ENCODE data around the gene STOML1. TPM values are rescaled to one million over a fixed set of nuclear protein-coding genes. Genes with fewer than 3 reads are reported as not detected.

Gene STOML1
- total RNA-seq, 4 donors from 2014 or later: 15.3 to 42.1 (median 30.1) TPM

DNA sequence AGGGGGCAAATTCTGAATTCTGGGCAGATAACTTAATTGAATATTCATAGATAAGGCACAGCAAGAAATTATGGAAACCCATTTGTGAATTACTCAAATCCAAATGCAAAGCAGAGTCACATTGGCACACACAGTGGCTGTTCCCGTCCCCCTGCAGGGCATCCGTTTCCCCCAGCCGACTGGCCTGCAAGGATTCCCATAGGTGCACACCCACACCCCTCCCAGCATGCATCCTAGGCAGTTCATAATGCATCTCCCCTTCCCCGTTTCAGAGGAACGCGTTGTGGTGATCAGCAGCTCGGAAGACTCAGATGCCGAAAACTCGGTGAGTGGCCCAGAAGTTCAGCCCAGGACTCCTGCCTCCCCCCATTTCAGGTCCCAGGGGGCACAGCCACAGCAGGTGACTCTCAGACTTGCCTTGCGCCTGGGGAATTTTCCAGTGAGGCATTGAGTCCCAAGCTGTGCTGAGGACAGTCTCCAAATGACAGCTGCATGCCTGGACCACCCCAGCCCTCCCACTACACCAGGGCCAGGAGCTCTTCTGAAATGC is 42.2 kb upstream of the STOML1 start:
- TF ChIP-seq, protein P1, sequence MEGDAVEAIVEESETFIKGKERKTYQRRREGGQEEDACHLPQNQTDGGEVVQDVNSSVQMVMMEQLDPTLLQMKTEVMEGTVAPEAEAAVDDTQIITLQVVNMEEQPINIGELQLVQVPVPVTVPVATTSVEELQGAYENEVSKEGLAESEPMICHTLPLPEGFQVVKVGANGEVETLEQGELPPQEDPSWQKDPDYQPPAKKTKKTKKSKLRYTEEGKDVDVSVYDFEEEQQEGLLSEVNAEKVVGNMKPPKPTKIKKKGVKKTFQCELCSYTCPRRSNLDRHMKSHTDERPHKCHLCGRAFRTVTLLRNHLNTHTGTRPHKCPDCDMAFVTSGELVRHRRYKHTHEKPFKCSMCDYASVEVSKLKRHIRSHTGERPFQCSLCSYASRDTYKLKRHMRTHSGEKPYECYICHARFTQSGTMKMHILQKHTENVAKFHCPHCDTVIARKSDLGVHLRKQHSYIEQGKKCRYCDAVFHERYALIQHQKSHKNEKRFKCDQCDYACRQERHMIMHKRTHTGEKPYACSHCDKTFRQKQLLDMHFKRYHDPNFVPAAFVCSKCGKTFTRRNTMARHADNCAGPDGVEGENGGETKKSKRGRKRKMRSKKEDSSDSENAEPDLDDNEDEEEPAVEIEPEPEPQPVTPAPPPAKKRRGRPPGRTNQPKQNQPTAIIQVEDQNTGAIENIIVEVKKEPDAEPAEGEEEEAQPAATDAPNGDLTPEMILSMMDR (IDR thresholded peaks at IDR 0.05): no peak
- TF ChIP-seq POLR2A (IDR thresholded peaks at IDR 0.05): no peak
- Histone ChIP-seq H3K4me1 (peaks cover 0 to 17% of the 10 kb centered on the region in 2 donors), H3K27ac (no peak overlapping the region), H3K4me3 (replicated peaks in 1 of 3) (no peak overlapping the region), H3K36me3 (peaks cover 39 to 41% of the 10 kb centered on the region in 2 donors), H3K27me3 (no peaks in the 10 kb centered on the region), H3K9me3 (no peaks in the 10 kb centered on the region)
- no peak for DNase-seq
- WGBS, 2 donors: 88 to 89% methylated on average over 10 of the region's 10 CpGs
- intact Hi-C loops (cut with DNase I): no loop called here

DNA sequence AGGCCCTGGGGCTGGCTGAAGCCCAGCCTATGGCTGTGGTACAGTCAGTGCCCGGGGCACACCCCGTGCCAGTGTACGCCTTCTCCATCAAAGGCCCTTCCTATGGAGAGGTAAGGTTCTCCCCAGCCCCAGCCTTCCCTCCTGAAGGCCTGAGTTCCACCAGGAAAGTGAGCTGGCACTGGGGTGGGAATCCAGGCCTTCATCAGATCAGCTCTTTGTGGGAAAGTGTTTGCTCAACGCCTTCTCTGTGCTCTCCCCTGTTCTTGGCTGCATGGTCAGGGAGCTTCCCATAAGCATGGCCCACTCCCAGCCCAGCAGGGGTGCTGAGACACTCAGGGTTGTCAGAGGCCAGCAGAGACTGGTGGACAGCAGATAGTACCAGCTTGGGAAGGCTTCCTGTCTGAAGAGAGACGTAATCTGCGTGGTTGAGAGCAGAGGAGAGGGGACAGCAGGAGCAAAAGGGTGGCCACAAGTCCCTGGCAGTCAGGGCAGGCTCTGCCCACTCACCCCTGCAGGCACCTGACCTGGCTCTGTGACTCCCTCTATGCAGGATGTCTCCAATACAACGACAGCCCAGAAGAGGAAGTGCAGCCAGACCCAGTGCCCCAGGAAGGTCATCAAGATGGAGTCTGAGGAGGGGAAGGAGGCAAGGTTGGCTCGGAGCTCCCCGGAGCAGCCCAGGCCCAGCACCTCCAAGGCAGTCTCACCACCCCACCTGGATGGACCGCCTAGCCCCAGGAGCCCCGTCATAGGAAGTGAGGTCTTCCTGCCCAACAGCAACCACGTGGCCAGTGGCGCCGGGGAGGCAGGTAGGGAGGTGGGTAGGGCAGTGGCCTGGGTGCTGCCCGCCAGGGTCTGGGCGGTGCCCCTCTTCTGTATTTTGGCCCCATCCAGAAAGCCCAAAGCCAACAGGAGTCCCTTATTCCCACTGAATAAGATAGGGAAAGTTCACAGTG is 40.8 kb upstream of the STOML1 start:
- peaks cover 38 to 41% of the 10 kb centered on the region in 2 donors for H3K36me3 ChIP-seq
- no peak for DNase-seq
- peaks cover 0 to 8% of the 10 kb centered on the region in 2 donors for H3K4me1 ChIP-seq
- TF ChIP-seq, protein P1 (IDR thresholded peaks at IDR 0.05): no peak
- TF ChIP-seq POLR2A (IDR thresholded peaks at IDR 0.05): no peak
- WGBS, 2 donors: 80% methylated on average over 9 to 16 of the region's 16 CpGs
- no peak overlapping the region for H3K27ac ChIP-seq
- no peak overlapping the region for H3K4me3 ChIP-seq (replicated peaks in 1 of 3)
- H3K9me3 ChIP-seq: no peaks in the 10 kb centered on the region
- intact Hi-C loops (cut with DNase I): no loop called here
- no peaks in the 10 kb centered on the region for H3K27me3 ChIP-seq

DNA sequence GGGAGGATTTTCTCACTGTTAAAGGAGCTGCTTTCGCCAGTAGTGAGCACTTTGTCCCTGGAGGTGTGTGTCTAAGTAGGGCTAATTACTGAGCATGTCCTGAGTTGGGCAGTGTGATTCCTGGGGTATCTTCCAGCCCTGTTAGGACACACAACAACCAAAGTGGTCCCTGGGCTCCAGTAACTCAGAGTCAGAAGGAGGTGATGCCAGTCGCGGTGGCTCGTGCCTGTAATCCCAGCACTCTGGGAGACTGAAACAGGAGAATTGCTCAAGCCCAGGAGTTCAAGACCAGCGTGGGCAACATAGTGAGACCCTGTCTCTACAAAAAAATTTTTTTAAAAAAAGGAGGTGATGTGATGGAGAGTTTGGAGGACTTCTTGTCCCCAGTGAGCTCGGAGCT is 40.0 kb upstream of the STOML1 start:
- 92 to 98% methylated on average over 6 of the region's 6 CpGs for WGBS, 2 donors
- no peak for TF ChIP-seq POLR2A (IDR thresholded peaks at IDR 0.05)
- TF ChIP-seq, protein P1 (IDR thresholded peaks at IDR 0.05): no peak
- Histone ChIP-seq H3K27ac (no peak overlapping the region), H3K4me3 (replicated peaks in 1 of 3) (no peak overlapping the region), H3K4me1 (peaks cover 0 to 4% of the 10 kb centered on the region in 2 donors), H3K27me3 (no peaks in the 10 kb centered on the region), H3K9me3 (no peaks in the 10 kb centered on the region), H3K36me3 (peaks cover 45 to 46% of the 10 kb centered on the region in 2 donors)
- DNase-seq: no peak
- intact Hi-C loops (cut with DNase I): no loop called here

DNA sequence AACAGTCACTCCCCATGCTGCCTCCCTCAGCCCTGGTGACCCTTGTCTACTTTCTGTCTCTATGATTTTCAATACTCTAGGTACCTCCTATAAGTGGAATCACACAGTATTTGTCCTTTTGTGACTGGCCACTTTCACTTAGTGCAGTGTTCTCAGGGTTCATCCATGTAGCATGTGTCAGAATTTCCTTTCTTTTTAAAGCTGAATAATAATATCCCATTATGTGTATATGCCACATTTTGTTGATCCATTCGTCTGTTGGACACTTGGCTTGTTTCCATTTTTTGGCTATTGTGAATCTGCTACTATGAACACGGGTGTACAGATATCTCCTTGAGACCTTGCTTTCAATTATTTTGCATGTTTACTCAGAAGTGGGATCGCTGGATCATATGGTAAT is 36.6 kb upstream of the STOML1 start:
- Histone ChIP-seq H3K36me3 (peaks cover 35 to 43% of the 10 kb centered on the region in 2 donors), H3K4me1 (peaks cover 0 to 22% of the 10 kb centered on the region in 2 donors), H3K9me3 (no peaks in the 10 kb centered on the region), H3K4me3 (replicated peaks in 1 of 3) (no peak overlapping the region), H3K27ac (no peak overlapping the region), H3K27me3 (no peaks in the 10 kb centered on the region)
- TF ChIP-seq POLR2A (IDR thresholded peaks at IDR 0.05): no peak
- TF ChIP-seq, protein P1 (IDR thresholded peaks at IDR 0.05): no peak
- no peak for DNase-seq
- WGBS, 2 donors: 69 to 70% methylated on average over 3 of the region's 3 CpGs
- intact Hi-C loops (cut with DNase I): no loop called here

DNA sequence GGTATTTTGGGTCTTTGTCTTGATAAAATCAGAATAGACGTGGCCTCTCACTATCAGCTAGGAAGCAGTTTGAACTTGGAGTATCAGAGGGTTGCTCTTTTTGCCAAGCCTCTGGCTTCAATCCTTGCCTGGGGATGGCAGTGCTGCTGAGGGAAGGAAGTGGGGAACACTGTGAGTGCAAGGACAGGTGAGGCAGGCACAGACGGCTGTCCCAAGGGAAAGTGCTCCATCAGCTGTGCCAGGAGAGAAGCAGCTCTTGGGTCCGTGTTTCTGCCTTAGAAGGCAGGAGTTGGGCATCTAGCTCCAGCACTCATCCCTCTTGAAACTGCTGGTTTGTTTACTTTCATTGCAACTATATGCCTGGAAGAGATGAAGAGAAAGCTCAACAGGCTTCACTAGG is 35.6 kb upstream of the STOML1 start:
- H3K36me3 ChIP-seq: peaks cover 35 to 43% of the 10 kb centered on the region in 2 donors
- WGBS, 2 donors: 69 to 82% methylated on average over 3 of the region's 3 CpGs
- H3K27me3 ChIP-seq: no peaks in the 10 kb centered on the region
- intact Hi-C loops (cut with DNase I): no loop called here
- peaks cover 0 to 26% of the 10 kb centered on the region in 2 donors for H3K4me1 ChIP-seq
- no peak overlapping the region for H3K27ac ChIP-seq
- DNase-seq: no peak
- H3K4me3 ChIP-seq (replicated peaks in 1 of 3): no peak overlapping the region
- H3K9me3 ChIP-seq: no peaks in the 10 kb centered on the region
- TF ChIP-seq, protein P1 (IDR thresholded peaks at IDR 0.05): no peak
- no peak for TF ChIP-seq POLR2A (IDR thresholded peaks at IDR 0.05)
